ENCODE measurements around the gene RAI1. TPM values are rescaled to one million over a fixed set of nuclear protein-coding genes. Genes with fewer than 3 reads are reported as not detected.

The RAI1 gene
- total and polyA plus RNA-seq, 2 of the 8 experiments (the other 6 are each of a cell fraction or from before 2014, with no cell fraction given): 0.39 to 1.2 TPM

GRCh38 chr17:17716837-17717523 lies 35.7 kb downstream of the RAI1 start (continued):
- TF ChIP-seq CHD7 (IDR thresholded peaks at IDR 0.05; ENCODE audit: insufficient replicate concordance, low read length) (no peak), CHD2 (IDR thresholded peaks at IDR 0.05; ENCODE audit: low read length) (no peak), KDM1A (IDR thresholded peaks at IDR 0.05; ENCODE audit: borderline replicate concordance, low read length) (no peak), GTF2F1 (IDR thresholded peaks at IDR 0.05; ENCODE audit: borderline replicate concordance, low read depth, low read length) (no peak), TAF1 (IDR thresholded peaks at IDR 0.05; ENCODE audit: low read depth, low read length) (no peak), SAP30 (IDR thresholded peaks at IDR 0.05; ENCODE audit: insufficient read depth, insufficient replicate concordance, low read length) (no peak), ZNF274 (IDR thresholded peaks at IDR 0.05; ENCODE audit: borderline replicate concordance, extremely low read depth, low read length) (no peak), FOSL1 (IDR thresholded peaks at IDR 0.05; ENCODE audit: insufficient read depth, low read depth, low read length) (no peak), TEAD4 (IDR thresholded peaks at IDR 0.05; ENCODE audit: low read depth, low read length) (no peak), RAD21 (IDR thresholded peaks at IDR 0.05 in 1 of 2, conservative IDR thresholded peaks at IDR 0.05 in 1 of 2; ENCODE audit: low read depth in 2 of 2, low read length in 2 of 2) (no peak), YY1 (IDR thresholded peaks at IDR 0.05; ENCODE audit: low read depth, low read length) (no peak)

Measured in H1 (cell line).